ENCODE results near the gene PEX3. TPM values are rescaled to one million over a fixed set of nuclear protein-coding genes. Genes with fewer than 3 reads are reported as not detected.
A peak's percentile ranks its signal among the peaks of the same experiment; 100 is the strongest.
"Not testable (repeated sequence)": the region's sequence is repeated elsewhere in the genome, so short reads cannot be mapped to it uniquely, and the experiment has no call there.

Gene PEX3
- total RNA-seq, 3 donors from 2014 or later: 22.3 to 26.5 (median 25.5) TPM

DNA sequence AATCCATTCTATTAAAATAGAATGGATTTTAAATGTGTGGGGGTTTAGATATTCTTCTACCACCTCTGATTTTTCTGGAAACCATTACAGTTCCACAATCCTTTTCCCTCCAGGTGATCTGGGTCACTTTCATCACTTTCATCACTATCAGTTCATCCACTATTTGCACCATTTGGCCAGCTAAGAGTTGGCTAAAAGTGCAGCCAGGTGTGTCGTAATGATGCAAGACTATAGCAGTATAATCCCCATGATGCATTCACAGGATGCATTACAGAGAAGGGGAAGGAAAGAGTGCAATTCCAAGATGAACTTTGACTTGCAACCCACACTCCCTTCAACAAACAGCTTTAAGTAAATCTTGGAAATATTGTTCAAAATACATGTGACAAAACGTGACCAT, 56.0 kb downstream of the PEX3 start:
- peaks cover 16% of the 10 kb centered on the region for H3K36me3 Mint-ChIP-seq (ENCODE audit: insufficient read depth)
- H3K27me3 Mint-ChIP-seq (ENCODE audit: low read depth): no peaks in the 10 kb centered on the region
- H3K4me1 Mint-ChIP-seq (ENCODE audit: low read depth): peaks cover 16% of the 10 kb centered on the region
- H3K4me3 Mint-ChIP-seq: no peak overlapping the region
- no peaks in the 10 kb centered on the region for H3K9me3 Mint-ChIP-seq
- ATAC-seq (no peak), DNase-seq (no peak)

DNA sequence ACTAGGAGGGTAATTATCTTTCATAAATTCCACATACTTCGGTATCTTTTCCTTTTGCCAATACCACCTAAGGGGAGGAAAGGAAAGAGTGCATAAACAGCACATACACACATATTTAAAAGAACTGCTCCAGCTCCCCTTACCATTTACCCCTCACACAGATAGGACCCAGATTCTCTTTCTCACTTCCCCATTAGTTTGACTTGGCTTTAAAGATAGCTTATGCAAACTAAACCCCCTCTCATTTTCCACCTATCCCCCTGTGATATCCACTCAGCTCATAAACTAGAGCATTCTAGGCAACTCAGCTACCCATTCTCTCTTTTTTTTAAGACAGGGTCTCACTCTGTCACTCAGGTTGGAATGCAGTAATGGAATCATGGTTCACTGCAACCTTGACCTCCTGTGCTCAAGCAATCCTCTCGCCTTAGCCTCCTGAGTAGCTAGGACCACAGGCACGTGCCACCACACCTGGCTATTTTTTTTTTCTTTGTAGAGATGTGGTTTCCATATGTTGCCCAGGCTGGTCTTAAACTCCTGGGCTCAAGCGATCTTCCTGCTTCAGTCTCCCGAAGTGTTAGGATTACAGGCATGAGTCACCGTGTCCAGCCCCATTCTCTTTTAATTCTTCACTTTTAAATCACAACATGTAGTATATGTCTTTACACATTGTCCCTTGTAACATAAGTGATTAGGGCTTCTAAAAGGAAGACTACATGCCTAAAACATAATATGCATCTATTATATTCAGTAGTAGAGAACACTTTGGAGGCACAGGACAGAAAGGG, 56.9 kb downstream of the PEX3 start:
- peaks cover 20% of the 10 kb centered on the region for H3K4me1 Mint-ChIP-seq (ENCODE audit: low read depth)
- H3K27me3 Mint-ChIP-seq (ENCODE audit: low read depth): no peaks in the 10 kb centered on the region
- no peak for DNase-seq
- peaks cover 16% of the 10 kb centered on the region for H3K36me3 Mint-ChIP-seq (ENCODE audit: insufficient read depth)
- no peak for ATAC-seq
- H3K9me3 Mint-ChIP-seq: no peaks in the 10 kb centered on the region
- H3K4me3 Mint-ChIP-seq: no peak overlapping the region

DNA sequence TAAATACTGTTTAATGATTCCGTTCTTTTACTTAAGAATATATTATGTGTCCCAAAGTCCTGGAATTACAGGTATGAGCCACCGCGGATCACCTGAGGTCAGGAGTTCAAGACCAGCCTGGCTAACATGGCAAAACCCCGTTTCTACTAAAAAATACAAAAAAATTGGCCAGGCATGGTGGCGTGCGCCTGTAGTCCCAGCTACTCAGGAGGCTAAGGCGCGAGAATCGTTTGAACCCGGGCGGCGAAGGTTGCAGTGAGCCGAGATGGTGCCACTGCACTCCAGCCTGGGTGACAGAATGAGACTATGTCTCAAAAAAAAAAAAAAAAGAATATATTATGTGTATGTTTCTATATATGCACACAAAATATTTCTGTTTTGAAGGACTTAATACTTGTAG, 59.7 kb downstream of the PEX3 start:
- H3K9me3 Mint-ChIP-seq; ATAC-seq; H3K27me3 Mint-ChIP-seq (ENCODE audit: low read depth); DNase-seq: not testable (repeated sequence)
- peak overlapping the region; percentile 90 for H3K4me3 Mint-ChIP-seq
- H3K36me3 Mint-ChIP-seq (ENCODE audit: insufficient read depth): peaks cover 16% of the 10 kb centered on the region
- peaks cover 25% of the 10 kb centered on the region for H3K4me1 Mint-ChIP-seq (ENCODE audit: low read depth)

DNA sequence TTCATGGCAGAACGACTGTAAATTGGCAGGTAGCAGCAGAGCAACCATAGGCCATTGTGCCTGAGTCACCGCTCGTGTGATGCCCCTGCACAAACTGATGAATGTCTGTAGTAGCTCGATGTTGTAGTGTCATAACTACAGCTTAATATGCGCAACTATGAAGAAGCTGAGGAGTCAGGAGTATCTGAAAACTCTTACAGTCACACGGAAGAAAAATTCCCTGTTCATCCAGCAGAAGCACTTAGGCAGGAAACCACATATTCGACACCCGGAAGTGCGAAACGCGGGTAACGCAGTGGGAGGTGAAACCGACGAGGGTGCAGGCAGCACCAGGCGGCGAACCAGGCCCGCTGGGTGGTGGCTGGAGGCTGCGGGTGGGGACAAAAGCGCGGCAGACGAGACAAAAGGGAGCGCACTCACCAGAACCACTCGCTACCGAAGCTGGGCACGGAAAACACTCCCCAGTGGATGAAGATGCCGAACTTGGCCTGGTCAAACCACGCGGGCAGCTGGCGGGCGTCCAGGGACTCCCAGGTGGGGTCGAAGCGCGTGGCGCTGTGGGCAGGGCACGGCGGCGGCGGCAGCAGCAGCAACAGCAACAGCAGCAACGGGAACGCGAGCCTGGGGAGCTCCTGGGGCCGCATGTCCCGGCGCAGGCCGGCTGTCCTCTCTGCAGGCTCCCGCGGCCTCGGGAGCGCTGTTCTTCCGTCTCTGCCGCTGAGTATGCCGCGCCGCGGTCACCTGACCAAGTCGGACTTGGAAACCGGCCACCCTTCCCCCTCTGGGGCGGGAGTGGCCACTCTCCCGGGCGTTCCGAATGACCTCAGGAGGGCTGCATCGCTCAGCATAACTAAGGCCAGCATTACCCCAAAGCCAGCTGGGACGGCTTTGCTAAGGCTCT, 60.6 kb downstream of the PEX3 start, which contains the start of gene FUCA2:
Gene FUCA2, minus strand, starts transcription at position 730 of the 901 bp plus-strand sequence. Its CDS starts 86 bp downstream, at position 644.
- peak within 1 kb of the TSS; percentile 90 for H3K4me3 Mint-ChIP-seq
- peaks cover 25% of the 10 kb centered on the region for H3K4me1 Mint-ChIP-seq (ENCODE audit: low read depth)
- ATAC-seq: peak; percentile 84 to 85
- H3K9me3 Mint-ChIP-seq: no peaks in the 10 kb centered on the region
- no peaks in the 10 kb centered on the region for H3K27me3 Mint-ChIP-seq (ENCODE audit: low read depth)
- peak; percentile 59 for DNase-seq
- peaks cover 7% of the 10 kb centered on the region for H3K36me3 Mint-ChIP-seq (ENCODE audit: insufficient read depth)

DNA sequence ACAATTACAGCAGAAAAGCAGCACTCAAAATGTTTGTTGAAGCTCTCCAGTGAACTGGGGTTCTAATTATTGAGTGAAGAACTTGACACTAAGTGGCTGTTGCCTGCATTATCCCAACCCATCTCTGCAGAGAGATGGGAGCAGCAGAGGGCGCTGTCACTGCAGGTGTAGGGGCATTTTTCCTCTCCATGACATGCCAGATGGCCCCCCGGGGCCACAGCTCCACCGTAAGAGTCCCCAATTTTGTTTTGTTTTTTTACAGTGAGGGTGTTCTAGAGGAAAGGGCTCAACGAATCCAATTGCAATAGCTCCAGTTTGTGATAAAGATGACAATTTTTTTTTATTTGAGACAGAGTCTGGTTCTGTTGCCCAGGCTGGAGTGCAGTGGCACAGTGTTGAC, 62.8 kb downstream of the PEX3 start:
- H3K27me3 Mint-ChIP-seq (ENCODE audit: low read depth): no peaks in the 10 kb centered on the region
- peak overlapping the region; percentile 60 for H3K4me3 Mint-ChIP-seq
- ATAC-seq (no peak), DNase-seq (peak; percentile 28)
- no peaks in the 10 kb centered on the region for H3K9me3 Mint-ChIP-seq
- peaks cover 29% of the 10 kb centered on the region for H3K4me1 Mint-ChIP-seq (ENCODE audit: low read depth)
- H3K36me3 Mint-ChIP-seq (ENCODE audit: insufficient read depth): peaks cover 3% of the 10 kb centered on the region

DNA sequence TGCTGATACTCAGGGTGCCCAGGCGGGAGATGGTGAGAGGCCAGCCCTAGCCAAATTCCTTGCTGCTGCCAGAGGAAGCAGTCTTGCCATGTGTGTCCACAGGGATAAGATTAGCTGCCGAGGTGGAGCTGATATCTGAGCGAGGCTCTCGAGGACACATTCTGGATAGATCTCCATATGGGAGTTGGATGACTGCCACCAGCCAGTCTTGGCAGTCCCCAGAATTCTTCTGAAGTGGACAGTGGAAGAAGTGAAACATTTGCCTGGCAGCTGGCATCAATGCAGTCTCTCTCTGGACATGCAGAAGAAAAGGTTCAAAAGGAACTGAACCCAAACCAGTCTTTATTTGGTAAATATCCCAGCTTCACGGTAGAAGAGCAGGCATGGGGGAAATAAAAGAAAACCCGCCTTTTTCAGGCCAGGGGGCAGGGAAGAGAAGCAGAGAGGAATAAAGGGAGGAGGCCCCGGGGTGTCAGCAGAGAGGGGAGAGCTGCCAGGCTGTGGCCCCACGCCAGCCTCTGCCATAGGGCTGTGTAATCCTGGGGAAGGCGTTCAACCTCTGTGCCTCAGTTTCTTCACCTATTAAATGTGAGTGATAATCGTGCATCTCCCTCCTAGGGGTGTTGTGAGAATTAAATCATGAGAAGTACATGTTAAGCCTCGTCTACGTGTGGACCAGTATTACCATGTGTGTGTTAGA, 64.6 kb downstream of the PEX3 start:
- no peak for DNase-seq
- H3K27me3 Mint-ChIP-seq (ENCODE audit: low read depth): no peaks in the 10 kb centered on the region
- H3K36me3 Mint-ChIP-seq (ENCODE audit: insufficient read depth): peaks cover 7% of the 10 kb centered on the region
- no peak for ATAC-seq
- H3K4me1 Mint-ChIP-seq (ENCODE audit: low read depth): peaks cover 22% of the 10 kb centered on the region
- no peak overlapping the region for H3K4me3 Mint-ChIP-seq
- no peaks in the 10 kb centered on the region for H3K9me3 Mint-ChIP-seq

DNA sequence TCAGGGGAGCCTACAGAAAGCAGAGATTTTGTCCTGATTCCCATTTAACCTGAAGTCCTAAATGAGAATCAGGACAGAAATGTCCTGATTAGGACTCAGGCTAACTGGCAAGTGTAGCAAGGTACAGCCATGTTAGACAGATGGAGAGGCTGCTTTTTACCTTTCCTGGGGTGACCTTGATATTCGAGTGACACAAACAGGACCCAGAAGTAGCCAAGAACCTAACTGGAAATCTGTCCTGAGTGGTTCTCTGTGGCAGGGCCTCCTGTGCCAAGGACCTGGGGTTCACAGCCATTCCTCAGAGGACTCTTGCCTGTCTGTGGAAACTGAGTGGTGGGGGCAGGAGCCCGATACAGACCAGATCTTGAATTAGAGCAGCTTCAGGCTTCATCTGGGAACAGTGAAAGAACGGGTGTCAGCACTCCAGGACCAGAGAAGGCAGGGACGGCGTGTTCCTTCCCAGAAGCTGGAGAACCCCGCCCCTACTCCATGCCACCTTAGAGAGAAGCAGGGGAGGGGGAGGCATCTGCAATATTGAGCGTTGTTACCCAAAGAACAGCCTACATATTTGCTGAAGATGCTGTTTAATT, 65.3 kb downstream of the PEX3 start:
- Mint-ChIP-seq H3K9me3 (no peaks in the 10 kb centered on the region), H3K36me3 (ENCODE audit: insufficient read depth) (peaks cover 7% of the 10 kb centered on the region), H3K4me3 (no peak overlapping the region), H3K4me1 (ENCODE audit: low read depth) (peaks cover 17% of the 10 kb centered on the region), H3K27me3 (ENCODE audit: low read depth) (no peaks in the 10 kb centered on the region)
- ATAC-seq (no peak), DNase-seq (no peak)

DNA sequence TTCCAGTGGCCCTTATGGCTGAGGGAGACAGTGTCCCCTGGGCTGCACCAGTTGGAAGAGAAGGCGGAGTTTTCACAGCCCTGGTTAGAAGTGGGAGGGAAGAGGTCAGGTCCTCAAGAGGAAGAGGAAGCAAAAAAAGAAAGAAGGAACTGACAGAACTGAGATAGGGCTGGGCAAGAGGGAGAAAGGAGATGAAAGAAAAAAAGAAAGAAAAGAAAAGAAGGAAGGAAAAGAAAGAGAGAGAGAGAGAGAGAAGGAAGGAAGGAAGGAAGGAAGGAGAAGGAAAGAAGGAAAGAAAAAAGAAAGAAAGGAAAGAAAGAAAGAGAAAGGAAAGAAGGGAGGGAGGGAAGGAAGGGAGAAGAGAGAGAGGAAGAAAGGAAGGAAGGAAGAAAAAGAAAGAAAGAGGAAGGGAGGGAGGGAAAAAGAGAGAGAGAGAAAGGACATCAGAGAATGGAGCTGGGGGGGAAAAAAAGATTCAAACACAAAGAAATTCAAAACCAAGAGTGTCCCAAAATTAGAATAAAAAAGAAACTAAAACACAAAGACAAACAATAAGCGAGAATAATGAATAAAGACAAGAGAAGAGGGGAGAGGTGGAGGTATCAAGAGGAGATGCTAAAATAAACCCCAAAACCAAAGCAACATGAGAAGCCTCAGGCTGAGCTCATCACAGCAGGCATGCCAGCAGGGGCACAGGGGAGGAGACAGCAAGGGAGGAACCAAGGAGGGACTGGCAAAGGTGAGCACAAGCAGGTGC, 66.3 kb downstream of the PEX3 start:
- Mint-ChIP-seq H3K4me1 (ENCODE audit: low read depth) (peaks cover 13% of the 10 kb centered on the region), H3K36me3 (ENCODE audit: insufficient read depth) (peaks cover 7% of the 10 kb centered on the region), H3K9me3 (no peaks in the 10 kb centered on the region), H3K4me3 (no peak overlapping the region), H3K27me3 (ENCODE audit: low read depth) (no peaks in the 10 kb centered on the region)
- ATAC-seq (no peak), DNase-seq (no peak)

DNA sequence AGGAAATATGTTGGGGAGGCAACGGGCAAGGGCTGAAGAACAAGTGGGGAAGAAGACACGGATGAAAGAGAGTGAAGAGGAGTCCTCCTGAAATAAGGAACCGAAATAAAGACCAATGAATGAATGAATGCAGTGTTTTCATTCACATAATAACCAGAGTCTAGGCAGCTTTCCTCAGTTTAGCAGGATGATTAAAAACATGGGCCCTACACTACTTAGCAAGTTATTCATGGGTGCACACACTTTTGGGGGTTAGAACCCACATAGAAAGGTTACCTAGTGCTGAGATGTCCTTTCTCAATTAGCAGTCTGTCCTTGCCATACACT, 66.8 kb downstream of the PEX3 start:
- DNase-seq: no peak
- Mint-ChIP-seq H3K9me3 (no peaks in the 10 kb centered on the region), H3K4me3 (no peak overlapping the region), H3K4me1 (ENCODE audit: low read depth) (peaks cover 12% of the 10 kb centered on the region), H3K27me3 (ENCODE audit: low read depth) (no peaks in the 10 kb centered on the region), H3K36me3 (ENCODE audit: insufficient read depth) (peaks cover 7% of the 10 kb centered on the region)
- ATAC-seq: no peak

DNA sequence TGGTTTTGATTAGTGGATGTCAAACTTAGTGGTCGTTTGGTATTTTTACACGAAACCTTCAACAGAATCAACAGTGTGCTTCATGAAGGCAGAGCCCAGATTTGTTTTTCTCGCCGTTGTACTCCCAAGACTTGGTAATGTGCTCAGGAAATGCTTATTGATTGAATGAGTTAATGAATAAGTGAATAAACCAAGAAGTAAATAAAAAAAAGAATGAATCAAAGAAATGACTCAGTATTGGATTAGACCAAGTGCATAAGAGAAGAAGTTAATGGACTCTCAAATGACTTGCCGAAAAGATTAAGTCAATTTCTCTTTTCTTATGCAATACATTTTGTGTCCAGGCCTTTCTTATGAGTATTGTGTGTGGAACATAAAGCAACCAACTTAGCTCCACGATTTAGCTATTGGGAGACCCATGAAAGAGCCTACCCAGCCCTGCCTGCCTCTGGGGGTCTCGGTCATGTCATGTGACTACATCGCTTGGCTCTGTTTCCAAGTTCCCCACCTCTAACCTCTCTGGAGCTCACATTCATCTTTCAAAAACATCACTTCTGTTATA, 71.5 kb downstream of the PEX3 start:
- peaks cover 3% of the 10 kb centered on the region for H3K4me1 Mint-ChIP-seq (ENCODE audit: low read depth)
- no peaks in the 10 kb centered on the region for H3K9me3 Mint-ChIP-seq
- no peak for DNase-seq

DNA sequence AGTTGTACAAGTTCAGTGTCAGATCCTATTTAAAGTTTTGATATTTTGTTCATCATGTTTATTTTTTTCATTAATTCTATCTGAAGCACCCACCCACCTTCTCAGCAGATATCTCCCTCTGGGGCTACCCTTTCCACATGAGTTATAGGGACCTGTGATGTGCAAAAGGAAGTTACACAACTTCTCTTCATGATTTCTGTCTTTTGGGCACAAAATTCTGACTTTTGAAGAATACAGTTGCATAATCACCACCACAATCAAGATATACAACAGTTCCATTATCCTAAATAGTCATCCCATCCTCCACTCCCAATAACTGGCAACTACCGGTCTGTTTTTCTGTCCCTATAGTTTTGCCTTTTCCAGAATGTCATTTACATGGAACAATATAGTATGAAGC, 74.8 kb downstream of the PEX3 start:
- DNase-seq: no peak
- Mint-ChIP-seq H3K4me1 (ENCODE audit: low read depth) (peaks cover 16% of the 10 kb centered on the region), H3K4me3 (no peak overlapping the region), H3K9me3 (no peaks in the 10 kb centered on the region), H3K36me3 (ENCODE audit: insufficient read depth) (peaks cover 6% of the 10 kb centered on the region), H3K27me3 (ENCODE audit: low read depth) (no peaks in the 10 kb centered on the region)
- no peak for ATAC-seq

More for the DNA sequence above, 71.5 kb downstream of the PEX3 start:
- H3K27me3 Mint-ChIP-seq (ENCODE audit: low read depth): no peaks in the 10 kb centered on the region
- H3K4me3 Mint-ChIP-seq: no peak overlapping the region
- H3K36me3 Mint-ChIP-seq (ENCODE audit: insufficient read depth): peaks cover 10% of the 10 kb centered on the region
- ATAC-seq: no peak

DNA sequence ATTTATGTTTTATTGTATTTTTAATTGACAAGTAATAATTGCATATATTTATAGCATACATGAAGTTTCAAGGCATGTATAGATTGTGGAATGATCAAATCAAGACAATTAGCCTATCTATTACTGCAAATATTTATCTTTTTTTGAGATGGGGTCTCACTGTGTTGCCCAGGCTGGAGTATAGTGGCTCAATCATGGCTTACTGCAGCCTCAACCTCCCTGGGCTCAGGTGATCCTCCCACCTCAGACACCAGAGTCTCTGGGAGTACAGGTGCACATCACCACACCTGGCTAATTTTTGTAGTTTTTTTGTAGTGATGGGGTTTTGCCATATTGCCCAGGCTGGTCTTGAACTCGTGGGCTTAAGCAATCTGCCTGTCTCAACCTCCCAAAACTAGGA, 77.1 kb downstream of the PEX3 start:
- Mint-ChIP-seq H3K9me3 (no peaks in the 10 kb centered on the region), H3K4me1 (ENCODE audit: low read depth) (peaks cover 14% of the 10 kb centered on the region), H3K4me3 (no peak overlapping the region), H3K27me3 (ENCODE audit: low read depth) (no peaks in the 10 kb centered on the region), H3K36me3 (ENCODE audit: insufficient read depth) (peaks cover 6% of the 10 kb centered on the region)
- DNase-seq (no peak), ATAC-seq (no peak)

DNA sequence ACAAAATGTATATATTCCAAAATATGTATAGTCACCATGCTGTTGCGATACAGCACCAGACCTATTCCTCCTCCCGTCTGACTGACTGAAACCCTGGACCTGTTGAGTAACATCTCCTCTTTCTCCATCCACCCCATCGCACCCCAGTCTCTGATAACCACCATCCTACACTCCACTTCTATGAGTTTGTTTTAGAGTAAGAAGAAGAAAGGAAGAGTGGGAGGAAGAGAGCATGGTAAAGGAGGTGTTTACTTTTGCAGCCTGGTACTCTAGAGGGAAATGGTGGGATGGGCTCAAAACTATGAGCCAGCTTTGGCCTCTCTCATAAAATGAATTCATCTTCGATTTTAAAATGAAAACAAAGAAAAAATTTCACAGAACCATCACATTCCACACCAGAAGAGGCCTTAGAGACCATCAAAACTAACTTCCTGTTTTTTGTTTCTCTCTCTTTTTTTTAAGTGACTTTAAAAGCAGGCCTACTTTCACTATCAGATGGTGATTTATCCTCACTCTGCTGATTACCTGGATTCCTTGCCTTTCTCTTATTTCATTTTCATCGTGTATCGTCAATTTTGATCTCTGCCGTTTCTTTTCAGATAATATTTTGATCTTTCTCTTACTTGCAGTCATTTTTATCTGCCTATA, 77.7 kb downstream of the PEX3 start:
- peaks cover 6% of the 10 kb centered on the region for H3K36me3 Mint-ChIP-seq (ENCODE audit: insufficient read depth)
- no peak overlapping the region for H3K4me3 Mint-ChIP-seq
- H3K4me1 Mint-ChIP-seq (ENCODE audit: low read depth): peaks cover 14% of the 10 kb centered on the region
- no peaks in the 10 kb centered on the region for H3K27me3 Mint-ChIP-seq (ENCODE audit: low read depth)
- H3K9me3 Mint-ChIP-seq: no peaks in the 10 kb centered on the region
- peak; percentile 59 to 72 for ATAC-seq
- DNase-seq: no peak

Data from activated T-cell treated with anti-CD3 and anti-CD28 coated beads, Interleukin-2, amount 50 U/mL, for 4 hours (primary cell).